ENCODE results near the gene EFNA2.

The EFNA2 gene

DNA sequence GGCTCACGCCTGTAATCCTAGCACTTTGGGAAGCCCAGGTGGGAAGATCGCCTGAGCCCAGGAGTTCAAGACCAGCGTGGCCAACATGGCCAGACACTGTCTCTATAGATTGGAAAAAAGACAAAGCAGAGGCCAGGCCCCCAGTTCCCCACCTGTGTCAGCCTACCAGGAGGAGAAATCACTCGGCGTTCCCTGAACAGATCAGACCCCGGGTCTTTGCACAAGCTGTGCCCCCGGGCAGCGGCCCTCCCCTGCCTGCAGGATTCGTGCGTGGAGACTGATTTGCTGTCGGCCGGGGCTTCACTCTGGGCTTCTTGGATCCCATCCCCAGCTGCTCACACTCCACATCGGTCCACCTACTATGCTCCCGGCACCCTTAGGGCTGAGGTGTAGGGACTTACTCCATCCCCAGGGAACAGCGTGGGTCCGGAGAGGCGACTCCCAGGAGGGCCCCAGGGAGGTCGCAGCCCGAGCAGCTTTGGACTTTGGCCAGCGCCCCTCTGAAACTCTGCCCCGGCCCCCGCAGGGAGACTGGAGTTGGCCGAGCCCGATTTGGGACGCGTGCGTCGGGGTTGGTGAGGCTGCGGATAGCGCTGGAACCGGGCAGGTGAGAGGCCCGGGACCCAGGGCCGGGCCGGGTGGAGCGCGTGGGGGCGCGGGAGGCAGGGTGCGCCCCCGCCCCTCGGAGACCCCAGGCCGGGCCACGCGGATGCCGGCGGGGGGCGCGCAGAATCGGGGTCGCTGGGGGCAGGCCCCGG, 515 bp upstream of the EFNA2 start:
- no peak for DNase-seq

- no peak for DNase-seq
Measured at GRCh38 chr19:1286487-1287353, 1.0 kb downstream of the EFNA2 start.

DNA sequence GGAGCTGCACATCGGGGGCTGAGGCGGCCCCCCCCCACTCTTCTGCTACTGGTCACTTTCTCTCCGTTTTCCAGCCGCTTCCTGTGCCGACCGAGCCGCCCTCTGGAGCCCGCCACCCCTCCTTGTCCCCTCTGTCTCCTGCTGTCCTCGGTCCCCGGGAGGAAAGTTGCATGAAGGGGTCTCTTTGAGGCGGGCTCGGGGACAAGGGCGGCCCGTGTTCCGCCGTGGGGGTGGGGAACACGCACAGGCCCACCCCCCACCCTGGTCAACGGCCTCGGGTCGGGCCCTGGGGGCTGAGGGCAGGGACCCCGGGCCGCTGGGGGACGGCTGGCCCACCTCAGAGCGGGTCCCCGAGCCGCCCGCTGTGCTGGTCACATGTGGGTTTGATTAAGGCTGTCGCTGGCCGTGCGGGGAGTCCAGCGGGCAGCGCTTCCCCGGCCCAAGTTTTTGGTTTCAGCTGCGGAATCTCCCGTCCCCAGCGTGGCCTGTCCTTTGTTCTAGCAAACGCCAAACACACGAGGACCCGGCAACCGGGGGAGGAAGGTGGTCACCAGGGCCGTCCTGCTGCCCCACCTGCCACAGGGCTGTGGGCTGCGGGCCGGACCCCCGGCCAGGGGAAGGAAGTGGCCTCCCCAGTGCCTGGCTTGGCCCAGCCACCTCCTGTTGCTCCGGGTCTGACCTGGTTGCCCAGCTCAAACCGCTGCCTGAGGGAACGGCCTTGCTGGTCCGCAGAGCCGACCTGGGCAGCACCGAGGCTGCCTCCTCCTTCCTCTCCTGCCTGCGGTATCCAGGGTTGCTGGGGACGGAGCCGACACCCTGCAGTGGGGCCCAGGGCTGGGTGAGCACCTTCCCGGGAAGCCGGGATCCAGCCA, 1.9 kb downstream of the EFNA2 start:
- DNase-seq: no peak

DNA sequence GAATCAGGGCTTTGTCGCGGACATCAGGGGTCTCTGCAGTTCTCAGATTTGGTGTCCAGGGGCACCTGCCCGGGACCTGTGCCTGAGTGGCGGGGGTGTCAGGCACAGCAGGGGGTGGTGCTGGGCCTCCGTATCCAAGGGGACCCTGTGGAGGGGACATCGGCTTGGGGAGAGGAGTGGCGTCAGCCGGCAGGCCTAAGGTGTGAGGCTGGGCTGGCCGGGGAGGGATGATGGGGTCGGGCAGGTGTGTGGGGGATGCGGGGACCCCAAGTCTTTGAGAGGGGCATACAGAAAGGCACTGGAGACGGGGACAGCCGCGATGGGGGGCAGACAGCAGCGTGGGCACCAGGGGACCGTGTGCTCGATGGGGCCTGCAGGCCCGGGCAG, 2.5 kb downstream of the EFNA2 start:
- no peak for DNase-seq

DNA sequence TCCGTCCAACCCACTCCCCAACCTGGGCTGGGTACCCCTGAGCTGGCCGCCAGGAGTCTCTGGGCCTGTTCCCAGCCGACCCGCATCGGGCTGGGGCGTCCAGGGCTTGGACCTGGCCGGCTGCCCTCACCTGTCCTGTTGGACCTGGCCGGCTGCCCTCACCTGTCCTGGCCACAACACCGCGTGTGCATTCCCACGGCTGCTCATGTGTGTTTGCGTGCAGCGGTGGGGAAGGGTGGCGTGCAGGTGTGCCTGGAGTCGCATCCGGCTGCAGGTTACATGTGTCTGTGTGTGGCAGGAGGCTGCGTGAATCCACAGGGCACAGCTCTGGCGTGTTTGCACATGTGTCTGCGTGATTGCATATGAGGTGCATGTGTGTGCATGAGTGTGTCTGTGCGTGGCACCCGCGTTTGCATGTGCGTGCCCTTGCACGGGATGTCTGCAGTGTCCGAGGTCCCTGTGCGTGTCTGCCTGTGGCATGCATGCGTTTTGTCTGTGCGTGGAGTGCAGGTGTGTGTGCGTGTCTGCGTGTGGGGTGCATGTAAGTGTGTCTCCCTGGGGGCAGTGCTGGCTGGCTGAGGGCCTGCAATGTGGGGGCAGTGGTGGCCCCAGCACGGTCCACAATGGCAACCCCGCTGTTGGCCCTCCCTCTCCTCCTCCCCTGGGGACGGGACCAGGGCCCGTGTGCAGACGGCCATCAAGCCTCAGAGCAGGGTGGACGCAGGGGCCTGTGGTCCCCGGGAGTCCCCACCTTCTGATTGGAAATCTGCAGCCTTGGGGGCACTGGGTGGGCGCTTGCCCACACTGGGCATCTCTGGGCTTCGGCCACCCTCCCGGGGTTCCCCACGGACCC, 3.4 kb downstream of the EFNA2 start:
- no peak for DNase-seq

DNA sequence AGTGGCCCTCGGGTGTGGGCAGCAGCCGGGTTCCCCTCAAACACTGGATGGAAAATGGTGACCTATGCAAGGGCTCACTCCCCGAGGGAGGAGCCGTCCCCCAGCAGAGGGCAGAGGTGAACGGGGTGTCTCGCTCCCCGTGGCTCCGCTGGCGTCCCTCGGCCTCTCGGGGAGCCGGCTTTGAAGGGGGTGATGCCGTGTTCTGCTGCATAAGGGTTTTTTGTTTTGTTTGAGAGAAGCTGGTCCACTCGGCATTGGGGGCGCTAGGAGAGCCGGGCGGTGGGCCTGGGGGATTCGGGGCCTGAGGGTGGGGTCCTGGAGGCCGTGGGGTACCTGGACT, 4.0 kb downstream of the EFNA2 start:
- DNase-seq: no peak

DNA sequence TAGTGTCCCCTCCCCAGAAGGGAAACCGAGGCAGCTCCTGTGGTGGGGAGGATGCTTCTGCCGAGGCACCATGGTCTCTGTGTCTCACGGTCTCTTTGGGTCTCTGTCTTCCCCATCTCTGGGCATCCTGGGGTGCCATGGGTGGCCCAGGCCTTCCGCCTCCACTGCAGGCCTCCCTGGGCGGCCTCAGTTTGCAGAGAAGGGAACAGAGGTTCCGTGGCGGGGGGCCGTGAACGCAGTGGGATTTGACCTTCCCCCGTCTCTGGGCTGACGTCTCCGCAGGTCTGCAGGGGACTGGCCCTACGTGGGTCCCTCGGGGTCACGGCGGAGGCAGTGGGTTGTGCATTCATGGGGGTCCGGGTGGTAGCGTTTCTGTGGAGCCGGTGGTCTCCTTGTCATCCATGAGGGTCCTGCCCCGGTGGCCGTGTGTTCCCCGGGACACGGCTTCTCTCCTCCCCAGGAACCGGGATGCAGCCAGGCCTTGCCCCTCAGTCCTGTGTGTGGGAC, 4.6 kb downstream of the EFNA2 start:
- DNase-seq: no peak

- no peak for DNase-seq
Measured at GRCh38 chr19:1290703-1291651, 5.3 kb downstream of the EFNA2 start.

- DNase-seq: no peak
Measured at GRCh38 chr19:1291761-1292418, 6.2 kb downstream of the EFNA2 start.

GRCh38 chr19:1292419-1293151, 6.9 kb downstream of the EFNA2 start:
- DNase-seq: no peak

DNA sequence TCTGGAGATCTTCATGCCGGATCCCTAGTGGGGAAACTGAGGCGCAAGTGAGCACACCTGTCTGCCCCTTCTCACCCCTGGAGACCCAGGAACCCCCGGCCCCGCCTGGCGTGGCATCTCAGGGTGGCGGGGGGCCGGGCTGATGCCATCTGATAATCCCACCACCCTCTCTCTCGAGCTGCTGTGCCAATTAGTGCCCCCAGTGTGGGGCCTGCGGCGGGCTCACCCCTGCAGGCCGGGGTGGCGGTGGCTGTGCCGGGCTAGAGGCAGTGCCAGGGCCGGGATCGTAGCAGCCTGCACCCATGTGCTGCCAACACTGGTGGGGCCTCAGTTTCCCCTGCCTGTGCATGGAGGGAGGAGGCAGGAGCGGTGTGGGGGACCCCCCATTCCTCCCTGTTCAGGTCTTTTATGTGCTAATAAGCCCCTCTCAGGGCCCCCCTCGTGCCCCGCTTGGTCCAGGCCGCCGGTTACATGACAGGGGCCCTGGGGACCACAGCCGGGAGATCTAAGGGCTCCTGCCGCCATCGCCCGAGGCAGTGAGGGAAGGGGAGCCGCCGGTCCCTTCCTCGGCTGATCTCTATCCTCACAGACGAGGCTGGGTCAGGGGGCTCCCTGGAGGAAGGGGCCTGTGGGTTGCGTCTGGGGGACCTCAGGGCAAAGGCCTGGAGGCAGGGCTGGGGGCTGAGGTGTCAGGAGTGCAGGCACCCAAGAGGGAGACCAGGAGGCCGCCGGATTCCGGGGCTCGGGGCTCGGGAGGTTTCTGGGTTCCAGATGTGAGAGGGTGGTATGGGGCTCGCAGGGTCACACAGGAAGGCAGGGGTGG, 8.3 kb downstream of the EFNA2 start:
- DNase-seq: no peak

DNA sequence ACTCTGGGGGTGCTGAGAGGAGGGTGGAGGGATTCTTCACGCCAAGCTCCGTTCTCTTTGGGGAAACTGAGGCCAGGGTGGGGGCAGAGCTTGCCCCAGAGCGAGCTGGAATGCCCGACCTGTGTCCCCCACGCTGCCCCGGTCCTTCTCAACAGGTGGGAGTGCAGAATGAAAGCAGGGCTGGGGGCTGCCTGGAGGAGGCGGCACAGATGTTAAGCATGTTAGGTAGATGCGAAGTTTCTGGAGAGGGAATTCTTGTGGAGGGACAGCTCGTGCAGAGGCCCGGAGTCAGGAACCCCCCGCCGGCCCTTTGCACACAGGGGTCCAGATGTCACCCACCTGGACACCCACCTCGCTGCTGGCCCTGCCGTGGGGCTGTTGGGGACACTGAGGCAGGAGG, 9.0 kb downstream of the EFNA2 start:
- no peak for DNase-seq

DNA sequence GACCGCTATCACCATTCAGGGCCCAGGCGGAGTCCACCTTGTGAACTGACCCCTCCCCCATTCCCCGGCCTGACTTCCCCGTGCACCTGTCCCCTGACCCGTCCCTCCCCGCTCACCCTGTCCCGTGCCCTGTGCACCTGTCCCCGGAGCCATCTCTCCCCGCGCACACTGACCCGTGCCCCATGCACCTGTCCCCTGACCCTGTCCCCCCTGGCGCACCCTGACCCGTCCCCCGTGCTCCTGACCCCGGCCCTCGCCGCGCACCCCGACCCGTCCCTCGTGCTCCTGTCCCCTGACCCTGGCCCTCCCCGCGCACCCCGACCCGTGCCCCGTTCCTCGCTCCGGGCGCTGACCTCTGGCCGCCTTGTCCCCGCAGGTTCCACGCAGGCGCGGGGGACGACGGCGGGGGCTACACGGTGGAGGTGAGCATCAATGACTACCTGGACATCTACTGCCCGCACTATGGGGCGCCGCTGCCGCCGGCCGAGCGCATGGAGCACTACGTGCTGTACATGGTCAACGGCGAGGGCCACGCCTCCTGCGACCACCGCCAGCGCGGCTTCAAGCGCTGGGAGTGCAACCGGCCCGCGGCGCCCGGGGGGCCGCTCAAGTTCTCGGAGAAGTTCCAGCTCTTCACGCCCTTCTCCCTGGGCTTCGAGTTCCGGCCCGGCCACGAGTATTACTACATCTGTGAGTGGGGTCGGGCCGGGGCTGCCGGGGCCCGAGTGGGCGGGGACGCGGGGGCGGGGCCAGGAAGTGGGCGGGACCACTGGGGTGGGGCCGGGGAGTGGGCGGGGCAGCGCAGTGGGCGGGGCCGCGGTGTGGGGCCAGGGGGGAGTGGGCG, 9.7 kb downstream of the EFNA2 start:
- no peak for DNase-seq

DNA sequence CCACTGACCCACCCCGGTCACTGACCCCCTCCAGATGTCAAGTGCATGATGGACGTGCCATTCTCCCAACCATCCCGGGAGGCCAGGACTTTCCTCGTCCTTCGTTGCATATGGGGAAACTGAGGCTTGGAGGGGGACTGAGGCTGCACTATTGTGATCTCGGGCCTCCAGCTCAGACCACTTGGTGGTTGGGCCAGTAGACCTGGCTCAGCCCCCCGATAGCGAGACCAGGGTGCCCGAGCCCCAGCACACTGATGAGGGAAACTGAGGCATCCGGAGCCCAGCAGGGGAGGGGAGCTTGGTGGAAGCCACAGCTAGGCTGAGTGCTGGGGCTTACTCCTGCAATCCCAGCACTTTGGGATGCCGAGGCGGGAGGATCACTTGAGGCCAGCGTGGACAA, 10.4 kb downstream of the EFNA2 start:
- no peak for DNase-seq

GRCh38 chr19:1296575-1297271, 11.1 kb downstream of the EFNA2 start:
- no peak for DNase-seq

DNA sequence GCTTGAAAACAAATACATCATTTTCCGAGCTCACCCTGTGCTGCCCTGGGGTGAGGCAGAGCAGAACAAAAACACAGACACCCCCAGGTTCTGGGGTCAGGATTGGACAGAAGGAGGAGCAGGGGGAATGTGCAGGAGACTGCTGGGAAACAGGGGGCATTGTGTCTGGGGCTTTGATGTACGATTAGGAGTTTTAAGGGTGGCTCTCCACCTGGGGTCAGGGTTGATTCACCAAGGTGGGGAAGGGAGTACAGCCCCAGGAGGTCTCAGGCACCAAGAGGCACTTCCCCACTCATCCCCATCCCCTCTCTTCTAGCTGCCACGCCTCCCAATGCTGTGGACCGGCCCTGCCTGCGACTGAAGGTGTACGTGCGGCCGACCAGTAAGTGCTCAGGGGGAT, 12.6 kb downstream of the EFNA2 start:
- no peak for DNase-seq

DNA sequence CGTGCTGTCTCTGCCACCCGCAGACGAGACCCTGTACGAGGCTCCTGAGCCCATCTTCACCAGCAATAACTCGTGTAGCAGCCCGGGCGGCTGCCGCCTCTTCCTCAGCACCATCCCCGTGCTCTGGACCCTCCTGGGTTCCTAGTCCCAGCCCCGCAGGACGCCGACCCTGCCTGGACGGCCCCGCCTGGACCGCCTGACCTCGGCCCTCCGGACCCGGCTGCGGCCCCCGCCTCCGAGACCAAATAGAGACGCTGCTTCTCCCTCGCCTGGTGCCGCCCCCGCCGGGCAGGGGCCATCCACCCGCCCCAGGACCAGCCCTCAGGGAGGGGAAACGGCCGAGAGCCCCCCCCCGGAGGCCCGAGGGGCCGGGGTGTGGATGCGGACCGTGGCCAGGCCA, 14.1 kb downstream of the EFNA2 start:
- no peak for DNase-seq
